Transverse colon (tissue), 4 donors: ENCODE results near the gene DYNLT5. TPM values are rescaled to one million over a fixed set of nuclear protein-coding genes. Genes with fewer than 3 reads are reported as not detected.
"Not testable (repeated sequence)": the region's sequence is repeated elsewhere in the genome, so short reads cannot be mapped to it uniquely, and the experiment has no call there.

Experiments used
- DNase-seq: peaks from one replicate; pipeline ENCODE4 v3.0.0-alpha.2; 2019
- H3K27ac ChIP-seq, 4 donors: fragments of 200-600 bp; sonication (generic); 2 replicates each; pipeline ENCODE4 v1.5.1; 2016 to 2018; ENCODE audit warnings: inconsistent platforms in 4 of 4
- H3K27me3 ChIP-seq: fragments of 200-600 bp; sonication (generic); 2 replicates; pipeline ENCODE4 v1.5.1; 2017; ENCODE audit warnings: inconsistent platforms
- H3K36me3 ChIP-seq, 4 donors: fragments of 200-600 bp; sonication (generic); 2 replicates each; pipeline ENCODE4 v1.5.1; 2017 to 2019; ENCODE audit warnings: inconsistent platforms in 4 of 4
- H3K4me1 ChIP-seq, 4 donors: fragments of 200-600 bp; sonication (generic); 2 replicates each; pipeline ENCODE4 v1.5.1; 2017 to 2020; ENCODE audit warnings: inconsistent platforms in 4 of 4
- H3K4me3 ChIP-seq, 4 donors: fragments of 200-600 bp; sonication (generic); 1 replicate in 1 of 4; 2 replicates in 3 of 4; pipeline versions ENCODE4 v1.5.1 to v1.6.1; 2017 to 2019; ENCODE audit warnings: inconsistent platforms in 4 of 4
- H3K9me3 ChIP-seq, 2 donors: fragments of 200-600 bp; sonication (generic); 2 replicates each; pipeline ENCODE4 v1.5.1; 2017 to 2019; ENCODE audit warnings: inconsistent platforms in 2 of 2
- EP300 ChIP-seq: sonication (generic); formaldehyde crosslinking; IDR thresholded peaks from one replicate; pipeline ENCODE4 v1.6.1; 2017; ENCODE audit warnings: antibody characterized with exemption, low read depth
- POLR2A ChIP-seq: fragments of 450-650 bp; IDR thresholded peaks from one replicate; pipeline ENCODE4 v1.6.1; 2016; ENCODE audit warnings: antibody characterized with exemption, mild to moderate bottlenecking, moderate library complexity
- POLR2AphosphoS5 ChIP-seq, 3 donors: sonication (generic); formaldehyde crosslinking; IDR thresholded peaks; one replicate each; pipeline ENCODE4 v1.6.1; 2016; ENCODE audit warnings: antibody characterized with exemption in 3 of 3
- WGBS, 2 donors: methylation state at CpG; one replicate each; pipeline ENCODE4 v1.1.5; 2018; ENCODE audit warnings: low coverage in 1 of 2; 5-methylcytosine and 5-hydroxymethylcytosine counted together
- in situ Hi-C, 4 donors: fragments of 200-750 bp; cut with MboI; loops; one replicate each; pipeline versions ENCODE4 v1.15.0 to v1.15.1; 2017; ENCODE audit warnings: low sequenced_read_pairs in 3 of 4, low pct_ligation_motif_present in 1 of 4, low pct_unique_long_range_greater_than_20kb in 1 of 4
- intact Hi-C: fragments of 100-400 bp; cut with DNase I; formaldehyde crosslinking; loops from one replicate; pipeline ENCODE4 v1.15.1; 2023; ENCODE audit warnings: low total_unique reads
- total RNA-seq, 4 donors: library from RNA; depleted of rRNA; stranded (reverse); fragments of >200 nt; gene quantifications; one replicate each; pipeline ENCODE4 v1.1.0, GENCODE V29; 2016
- TF ChIP-seq, protein P1 (sequence below), 5 experiments: fragments of 200-600 bp in 3 of 5; fragments of 450-650 bp in 2 of 5; sonication (generic) in 3 of 5; IDR thresholded peaks; 1 replicate in 2 of 5; 2 replicates in 3 of 5; pipeline ENCODE4 v1.5.1; 2016 to 2017; ENCODE audit warnings: antibody characterized with exemption in 5 of 5, inconsistent platforms in 3 of 5, mild to moderate bottlenecking in 2 of 5, moderate library complexity in 1 of 5

The DYNLT5 gene
- total RNA-seq, 4 donors from 2014 or later = 0.48 to 0.96 TPM; not detected in 2

DNA sequence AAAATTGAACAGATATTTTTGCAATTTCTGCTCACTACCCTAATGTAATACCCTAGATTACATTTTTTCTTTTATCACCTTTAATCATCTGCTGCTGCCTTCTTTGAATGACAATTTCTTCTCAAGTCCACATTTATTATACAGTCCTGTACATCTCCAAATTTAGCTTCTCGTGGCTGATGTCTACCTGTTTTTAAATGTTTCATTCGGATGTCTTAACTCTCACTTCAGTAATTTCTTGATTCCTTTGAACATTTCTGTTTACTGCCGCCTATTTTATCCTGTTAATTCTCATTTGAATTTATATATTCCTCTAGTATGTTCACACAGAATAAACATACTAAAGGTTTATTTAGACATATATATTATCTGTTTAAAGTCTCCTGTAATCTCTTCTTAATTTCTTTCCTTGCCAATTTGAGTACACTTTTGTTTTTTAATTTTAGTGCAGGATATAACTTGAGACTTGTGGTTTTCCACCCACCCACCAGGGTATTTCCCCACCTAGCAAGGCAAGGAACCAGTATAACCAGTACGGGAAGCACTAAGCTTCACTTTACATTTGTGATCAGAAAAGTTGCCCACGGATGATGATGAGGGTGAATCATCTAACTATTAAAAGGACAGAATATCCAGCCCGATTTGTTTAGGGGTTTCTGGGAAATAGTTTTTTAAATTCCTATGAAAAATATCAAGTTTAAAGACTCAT, 36.1 kb downstream of the DYNLT5 start:
- no peaks in the 10 kb centered on the region for H3K4me1 ChIP-seq
- no peaks in the 10 kb centered on the region for H3K9me3 ChIP-seq
- H3K4me3 ChIP-seq = no peak overlapping the region
- DNase-seq = no peak
- H3K27ac ChIP-seq = no peak overlapping the region
- 35 to 58% methylated on average over 6 of the region's 6 CpGs for WGBS, 2 donors
- intact Hi-C loops (no loop called here), in situ Hi-C loops (no loop called here)
- no peaks in the 10 kb centered on the region for H3K36me3 ChIP-seq
- no peaks in the 10 kb centered on the region for H3K27me3 ChIP-seq
- TF ChIP-seq, protein P1, sequence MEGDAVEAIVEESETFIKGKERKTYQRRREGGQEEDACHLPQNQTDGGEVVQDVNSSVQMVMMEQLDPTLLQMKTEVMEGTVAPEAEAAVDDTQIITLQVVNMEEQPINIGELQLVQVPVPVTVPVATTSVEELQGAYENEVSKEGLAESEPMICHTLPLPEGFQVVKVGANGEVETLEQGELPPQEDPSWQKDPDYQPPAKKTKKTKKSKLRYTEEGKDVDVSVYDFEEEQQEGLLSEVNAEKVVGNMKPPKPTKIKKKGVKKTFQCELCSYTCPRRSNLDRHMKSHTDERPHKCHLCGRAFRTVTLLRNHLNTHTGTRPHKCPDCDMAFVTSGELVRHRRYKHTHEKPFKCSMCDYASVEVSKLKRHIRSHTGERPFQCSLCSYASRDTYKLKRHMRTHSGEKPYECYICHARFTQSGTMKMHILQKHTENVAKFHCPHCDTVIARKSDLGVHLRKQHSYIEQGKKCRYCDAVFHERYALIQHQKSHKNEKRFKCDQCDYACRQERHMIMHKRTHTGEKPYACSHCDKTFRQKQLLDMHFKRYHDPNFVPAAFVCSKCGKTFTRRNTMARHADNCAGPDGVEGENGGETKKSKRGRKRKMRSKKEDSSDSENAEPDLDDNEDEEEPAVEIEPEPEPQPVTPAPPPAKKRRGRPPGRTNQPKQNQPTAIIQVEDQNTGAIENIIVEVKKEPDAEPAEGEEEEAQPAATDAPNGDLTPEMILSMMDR (IDR thresholded peaks at IDR 0.05) = no peak
- no peak for TF ChIP-seq POLR2AphosphoS5 (IDR thresholded peaks at IDR 0.05)
- no peak for TF ChIP-seq EP300
- TF ChIP-seq POLR2A = no peak

DNA sequence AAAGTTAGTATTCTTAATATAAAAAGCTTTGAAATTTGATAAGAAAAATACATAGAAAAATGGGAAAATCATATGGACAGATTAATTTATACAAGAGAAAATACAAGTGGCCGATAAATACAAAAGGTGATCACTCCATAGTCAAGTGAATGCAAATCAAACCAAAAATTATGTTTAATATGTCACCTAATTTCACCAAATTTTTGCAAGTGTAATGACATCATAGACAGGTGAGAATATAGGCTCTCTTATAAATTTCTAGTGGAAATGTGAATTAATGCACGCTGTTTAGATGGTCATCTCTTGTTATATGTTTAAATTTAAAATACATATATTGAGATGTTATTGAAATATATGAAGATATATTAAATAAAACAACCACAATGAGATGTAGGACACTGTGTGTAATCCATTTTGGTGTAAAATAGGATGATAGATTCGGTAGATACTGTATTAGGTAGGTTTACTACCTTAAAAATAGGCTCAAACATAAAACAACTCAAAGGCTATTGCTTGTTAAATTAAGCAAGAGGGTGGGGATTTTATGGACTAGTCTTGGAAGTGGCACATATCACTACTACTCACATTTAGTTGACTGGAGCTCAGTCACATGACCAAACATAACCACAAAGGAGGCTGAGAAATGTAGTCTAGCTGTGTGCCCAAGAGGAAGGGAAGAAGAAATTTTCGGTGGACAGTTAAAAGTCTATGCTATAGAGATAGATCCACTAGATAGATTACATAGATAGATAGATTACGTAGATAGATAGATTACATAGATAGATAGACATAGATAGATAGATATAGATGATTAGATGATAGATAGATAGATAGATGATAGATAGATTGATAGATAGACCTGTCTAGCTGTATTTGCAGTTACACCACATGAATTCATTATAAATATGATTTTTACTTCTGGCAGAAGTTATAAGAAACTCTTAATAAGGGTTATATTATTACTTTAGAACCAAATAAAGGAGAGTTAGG, 39.7 kb downstream of the DYNLT5 start:
- in situ Hi-C loops = no loop called here
- WGBS, 2 donors = 78 to 88% methylated on average over 5 of the region's 5 CpGs
- DNase-seq = no peak
- no peak overlapping the region for H3K4me3 ChIP-seq
- no peak overlapping the region for H3K27ac ChIP-seq
- no peaks in the 10 kb centered on the region for H3K9me3 ChIP-seq
- H3K27me3 ChIP-seq = no peaks in the 10 kb centered on the region
- H3K4me1 ChIP-seq = no peaks in the 10 kb centered on the region
- TF ChIP-seq EP300 = no peak
- TF ChIP-seq, protein P1 (IDR thresholded peaks at IDR 0.05) = no peak
- no peak for TF ChIP-seq POLR2A
- intact Hi-C loops = no loop called here
- no peaks in the 10 kb centered on the region for H3K36me3 ChIP-seq

DNA sequence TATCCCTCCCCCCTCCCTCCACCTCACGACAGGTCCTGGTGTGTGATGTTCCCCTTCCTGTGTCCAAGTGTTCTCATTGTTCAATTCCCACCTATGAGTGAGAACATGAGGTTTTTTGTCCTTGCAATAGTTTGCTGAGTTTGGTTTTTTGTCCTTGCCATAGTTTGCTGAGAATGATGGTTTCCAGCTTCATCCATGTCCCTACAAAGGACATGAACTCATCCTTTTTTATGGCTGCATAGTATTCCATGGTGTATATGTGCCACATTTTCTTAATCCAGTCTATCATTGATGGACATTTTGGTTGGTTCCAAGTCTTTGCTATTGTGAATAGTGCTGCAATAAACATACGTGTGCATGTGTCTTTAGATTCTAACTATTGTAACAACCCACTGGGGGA, 43.6 kb downstream of the DYNLT5 start:
- H3K27me3 ChIP-seq, DNase-seq, H3K36me3 ChIP-seq, H3K27ac ChIP-seq, in situ Hi-C loops, intact Hi-C loops, H3K9me3 ChIP-seq, H3K4me1 ChIP-seq, H3K4me3 ChIP-seq: not testable (repeated sequence)
- WGBS, 2 donors = 93 to 100% methylated on average over 1 to 2 of the region's 2 CpGs

DNA sequence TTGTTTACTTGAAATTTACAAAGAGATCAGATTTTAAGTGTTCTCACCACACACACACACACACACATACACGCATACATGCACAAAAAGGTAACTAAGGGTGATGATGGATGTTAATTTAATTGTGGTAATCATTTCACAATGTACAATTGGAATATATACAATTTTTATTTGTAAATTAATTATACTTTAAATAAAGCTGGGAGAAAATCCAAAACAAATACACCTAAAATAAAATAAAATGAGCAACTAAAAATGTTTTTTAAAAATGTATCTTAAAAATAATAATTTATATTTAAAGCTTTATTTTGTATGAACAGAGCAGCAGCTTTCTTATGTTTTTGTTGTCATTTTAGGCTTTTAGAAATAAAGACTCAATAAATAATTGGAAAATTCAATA, 57.0 kb downstream of the DYNLT5 start:
- Histone ChIP-seq H3K9me3 (no peaks in the 10 kb centered on the region), H3K27me3 (no peaks in the 10 kb centered on the region), H3K4me3 (no peak overlapping the region), H3K4me1 (no peaks in the 10 kb centered on the region), H3K36me3 (no peaks in the 10 kb centered on the region), H3K27ac (no peak overlapping the region)
- intact Hi-C loops (no loop called here), in situ Hi-C loops (no loop called here)
- DNase-seq = no peak
- TF ChIP-seq EP300 (no peak), POLR2A (no peak)
- WGBS, 2 donors = 85 to 88% methylated on average over 1 of the region's 1 CpG

DNA sequence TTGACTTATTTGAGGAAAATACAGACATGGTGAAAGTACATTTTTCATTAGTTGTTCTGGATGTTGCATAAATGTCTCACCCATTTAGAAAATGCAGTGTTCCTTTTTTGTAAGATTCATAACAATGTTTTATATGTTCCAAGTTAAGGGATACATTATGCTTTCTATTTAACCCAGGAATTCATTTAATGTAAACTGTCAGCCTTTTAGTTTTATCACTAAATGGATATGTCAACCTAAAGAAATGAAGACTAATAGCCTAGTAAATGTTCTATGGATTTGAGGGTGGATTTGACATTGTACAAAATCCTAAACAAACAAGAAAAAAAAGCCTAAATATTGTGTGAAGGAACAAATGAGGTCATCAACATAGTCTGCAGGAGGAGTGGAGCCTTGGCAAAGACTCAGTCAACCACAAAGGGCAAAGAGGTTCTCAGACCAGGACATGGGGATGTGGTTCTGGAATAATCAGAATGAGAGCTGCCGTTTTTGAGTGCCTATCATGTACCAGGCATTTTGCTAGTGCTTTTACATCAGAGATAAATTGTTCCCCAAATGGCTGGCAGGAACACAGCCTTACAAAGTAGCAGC, 57.6 kb downstream of the DYNLT5 start:
- H3K27me3 ChIP-seq = no peaks in the 10 kb centered on the region
- H3K4me1 ChIP-seq = no peaks in the 10 kb centered on the region
- H3K27ac ChIP-seq = no peak overlapping the region
- TF ChIP-seq EP300 (no peak), POLR2A (no peak), POLR2AphosphoS5 (IDR thresholded peaks at IDR 0.05) (no peak)
- TF ChIP-seq, protein P1 (IDR thresholded peaks at IDR 0.05) = no peak
- intact Hi-C loops = no loop called here
- 63 to 83% methylated on average over 1 of the region's 1 CpG for WGBS, 2 donors
- H3K36me3 ChIP-seq = no peaks in the 10 kb centered on the region
- no peaks in the 10 kb centered on the region for H3K9me3 ChIP-seq
- in situ Hi-C loops = no loop called here
- no peak for DNase-seq
- no peak overlapping the region for H3K4me3 ChIP-seq
